ENCODE measurements around the gene ASTN2.

- TF ChIP-seq, protein P1, sequence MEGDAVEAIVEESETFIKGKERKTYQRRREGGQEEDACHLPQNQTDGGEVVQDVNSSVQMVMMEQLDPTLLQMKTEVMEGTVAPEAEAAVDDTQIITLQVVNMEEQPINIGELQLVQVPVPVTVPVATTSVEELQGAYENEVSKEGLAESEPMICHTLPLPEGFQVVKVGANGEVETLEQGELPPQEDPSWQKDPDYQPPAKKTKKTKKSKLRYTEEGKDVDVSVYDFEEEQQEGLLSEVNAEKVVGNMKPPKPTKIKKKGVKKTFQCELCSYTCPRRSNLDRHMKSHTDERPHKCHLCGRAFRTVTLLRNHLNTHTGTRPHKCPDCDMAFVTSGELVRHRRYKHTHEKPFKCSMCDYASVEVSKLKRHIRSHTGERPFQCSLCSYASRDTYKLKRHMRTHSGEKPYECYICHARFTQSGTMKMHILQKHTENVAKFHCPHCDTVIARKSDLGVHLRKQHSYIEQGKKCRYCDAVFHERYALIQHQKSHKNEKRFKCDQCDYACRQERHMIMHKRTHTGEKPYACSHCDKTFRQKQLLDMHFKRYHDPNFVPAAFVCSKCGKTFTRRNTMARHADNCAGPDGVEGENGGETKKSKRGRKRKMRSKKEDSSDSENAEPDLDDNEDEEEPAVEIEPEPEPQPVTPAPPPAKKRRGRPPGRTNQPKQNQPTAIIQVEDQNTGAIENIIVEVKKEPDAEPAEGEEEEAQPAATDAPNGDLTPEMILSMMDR (conservative IDR thresholded peaks at IDR 0.05) = no peak
- no peak for TF ChIP-seq ZFX (IDR thresholded peaks at IDR 0.05)
Observed at GRCh38 chr9:116668970-116669695, 745.7 kb downstream of the ASTN2 start.
